NCI-H82 treated with DMSO at 0.1 percent for 48 hours (cell line): ENCODE data around the gene PLPPR5.
"Not testable (repeated sequence)": the region's sequence is repeated elsewhere in the genome, so short reads cannot be mapped to it uniquely, and the experiment has no call there.

Source experiments
- DNase-seq: peaks from one replicate; lab custom pipeline; 2025; ENCODE audit not compliant: unreplicated experiment; lab: John Stamatoyannopoulos, UW

PLPPR5 gene

DNA sequence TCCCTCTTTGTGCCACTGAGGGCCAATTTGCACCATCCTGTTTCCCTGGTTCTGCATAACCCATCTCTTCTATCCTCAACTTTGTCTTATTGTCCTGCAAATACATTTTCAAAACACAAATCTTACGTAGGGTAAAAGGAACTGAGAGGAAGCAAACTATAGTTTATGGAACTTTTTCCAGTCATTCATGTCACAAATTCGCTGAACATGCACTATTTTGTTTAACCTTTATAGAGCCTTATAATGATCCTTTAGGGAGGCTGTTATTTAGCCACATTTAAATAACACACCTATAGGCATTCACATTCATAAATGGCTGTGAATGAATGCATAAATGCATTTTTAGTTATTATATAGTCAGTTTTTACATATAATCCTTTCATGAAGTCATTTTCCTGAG is 85.0 kb downstream of the PLPPR5 start:
- no peak for DNase-seq

- no peak for DNase-seq
Measured at GRCh38 chr1:98919211-98919610, 85.5 kb downstream of the PLPPR5 start.

GRCh38 chr1:98914547-98914946 is 90.1 kb downstream of the PLPPR5 start:
- no peak for DNase-seq

DNA sequence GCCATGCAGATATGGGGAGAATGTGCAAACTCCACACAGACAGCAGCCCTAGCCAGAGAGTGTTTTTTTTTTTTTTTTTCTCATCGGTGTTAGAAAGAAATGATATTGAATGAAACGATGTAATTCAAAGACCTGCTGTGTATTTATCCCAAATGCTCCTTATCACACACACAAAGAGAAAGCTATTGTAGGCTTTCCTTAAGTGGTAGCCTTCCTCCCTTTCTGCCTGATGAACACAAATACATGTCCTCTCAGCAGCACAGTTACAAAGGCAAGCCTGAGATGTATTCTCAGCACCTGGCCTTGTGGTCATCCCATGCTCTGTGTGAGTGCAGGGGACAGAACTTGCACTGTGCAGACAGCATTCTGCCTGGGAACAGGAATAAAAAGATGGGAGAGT is 93.8 kb downstream of the PLPPR5 start:
- DNase-seq: no peak

- DNase-seq: no peak
Measured at GRCh38 chr1:98908980-98909379, 95.7 kb downstream of the PLPPR5 start.

DNA sequence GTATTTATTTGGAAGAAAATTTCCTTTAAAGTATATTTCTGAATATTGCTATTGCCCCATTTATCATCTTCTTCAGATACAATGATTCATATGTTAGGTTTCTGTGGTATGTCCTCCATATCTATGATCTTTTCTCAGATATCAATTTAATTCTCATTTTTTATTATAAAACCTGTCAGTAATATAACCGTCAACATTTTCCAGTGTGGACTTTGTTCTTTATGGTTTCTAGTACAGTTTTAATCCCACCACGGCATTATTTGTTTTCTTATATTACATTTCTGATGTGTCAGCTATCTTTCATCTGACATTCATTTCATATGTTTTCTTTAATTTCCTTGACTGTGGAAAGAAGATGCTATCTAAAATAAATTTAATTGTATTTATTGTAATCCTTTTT is 97.9 kb downstream of the PLPPR5 start:
- DNase-seq: no peak

- no peak for DNase-seq
Measured at GRCh38 chr1:98906361-98906760, 98.3 kb downstream of the PLPPR5 start.

GRCh38 chr1:98904684-98905083 is 100.0 kb downstream of the PLPPR5 start:
- no peak for DNase-seq

- no peak for DNase-seq
Measured at GRCh38 chr1:98903726-98904125, 100.9 kb downstream of the PLPPR5 start.

DNA sequence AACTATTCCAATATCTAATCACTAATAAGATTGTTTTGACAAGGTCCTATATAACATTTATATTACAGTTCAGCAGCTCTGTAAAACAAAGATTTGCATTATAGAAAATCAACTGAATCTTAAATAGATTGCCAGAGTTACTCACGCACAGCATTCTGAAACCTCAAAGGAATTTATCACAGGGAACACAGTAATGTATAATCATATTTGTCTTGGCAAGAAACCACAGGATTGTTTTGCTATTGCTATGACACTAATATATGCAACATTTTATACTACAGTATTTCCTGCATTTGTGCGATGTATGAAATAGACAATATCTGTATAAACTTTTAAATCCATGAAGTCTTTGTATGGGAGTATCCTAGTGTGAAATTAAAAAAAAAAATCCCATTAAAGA is 101.4 kb downstream of the PLPPR5 start:
- no peak for DNase-seq

DNA sequence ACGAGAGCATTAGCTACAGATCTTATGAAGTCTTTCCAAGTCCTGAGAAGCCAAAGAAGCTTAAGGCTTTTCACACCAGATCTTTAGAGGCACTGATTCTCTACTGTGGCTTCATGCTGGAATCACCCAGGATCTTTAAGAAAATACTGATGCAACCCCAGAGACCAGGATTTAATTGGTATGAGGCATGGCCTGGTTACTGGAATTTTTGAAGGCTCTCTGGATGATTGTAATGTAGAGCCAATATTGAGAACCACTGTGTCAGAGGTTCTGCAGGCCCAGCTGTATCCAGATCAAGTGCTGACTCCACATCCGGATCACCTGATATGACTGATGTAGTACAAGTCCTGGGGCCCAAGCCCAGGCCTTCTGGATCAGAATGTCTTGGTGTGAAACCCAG is 105.7 kb downstream of the PLPPR5 start:
- DNase-seq: no peak

DNA sequence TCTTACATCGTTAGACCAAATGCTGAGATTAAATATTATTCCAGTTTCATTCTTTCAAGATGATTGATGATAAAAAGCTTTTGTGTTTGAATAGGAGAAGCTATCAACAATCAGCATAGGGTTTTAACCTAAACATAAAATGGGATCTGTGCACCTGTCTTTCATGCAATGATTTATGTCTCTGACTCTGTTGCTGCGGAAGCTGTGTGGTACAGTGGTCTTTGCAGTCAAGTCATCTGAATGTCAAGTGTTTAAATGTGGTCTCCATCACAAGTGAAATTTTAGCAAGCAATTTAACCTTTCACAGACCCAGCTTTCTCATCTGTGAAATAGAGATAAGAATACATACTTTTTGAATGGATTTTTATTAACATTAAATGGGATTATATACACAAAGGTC is 107.2 kb downstream of the PLPPR5 start:
- DNase-seq: no peak

- no peak for DNase-seq
Measured at GRCh38 chr1:98896711-98897445, 107.8 kb downstream of the PLPPR5 start.

GRCh38 chr1:98893371-98893770 is 111.3 kb downstream of the PLPPR5 start:
- no peak for DNase-seq

GRCh38 chr1:98888869-98889268 is 115.8 kb downstream of the PLPPR5 start:
- DNase-seq: no peak

DNA sequence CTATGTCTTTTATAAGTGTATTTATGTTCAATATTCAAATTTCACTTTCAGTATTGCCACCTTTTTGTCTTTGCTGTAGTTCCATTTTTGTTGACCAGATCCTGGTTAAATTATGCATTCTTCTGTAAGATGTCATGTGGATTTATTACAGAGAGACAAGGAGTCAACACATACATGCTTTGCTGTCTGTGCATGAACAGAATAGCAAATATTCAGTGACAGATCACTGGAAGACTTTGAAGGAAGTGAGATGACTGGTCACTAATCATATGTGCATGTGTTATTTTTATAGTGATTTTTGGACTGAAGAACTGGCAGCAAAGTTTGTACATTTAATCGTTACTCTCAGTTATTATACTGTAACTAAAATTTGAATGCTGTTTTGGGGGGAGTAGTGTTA is 117.2 kb downstream of the PLPPR5 start:
- DNase-seq: no peak

- DNase-seq: no peak
Measured at GRCh38 chr1:98884864-98885263, 119.8 kb downstream of the PLPPR5 start.

- no peak for DNase-seq
Measured at GRCh38 chr1:98881901-98882300, 122.8 kb downstream of the PLPPR5 start.

DNA sequence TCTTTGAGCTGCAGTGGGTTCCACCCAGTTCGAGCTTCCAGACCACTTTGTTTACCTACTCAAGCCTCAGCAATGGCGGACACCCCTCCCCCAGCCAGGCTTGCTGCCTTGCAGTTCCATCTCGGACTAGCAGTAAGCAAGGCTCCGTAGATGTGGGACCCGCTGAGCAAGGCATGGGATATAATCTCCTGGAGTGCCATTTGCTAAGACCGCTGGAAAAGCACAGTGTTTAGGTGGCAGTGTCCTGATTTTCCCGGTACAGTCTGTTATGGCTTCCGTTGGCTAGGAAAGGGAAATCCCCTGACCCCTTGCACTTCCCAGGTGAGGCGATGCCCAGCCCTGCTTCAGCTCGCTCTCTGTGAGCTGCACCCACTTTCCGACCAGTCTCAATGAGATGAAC is 123.4 kb downstream of the PLPPR5 start:
- not testable (repeated sequence) for DNase-seq

DNA sequence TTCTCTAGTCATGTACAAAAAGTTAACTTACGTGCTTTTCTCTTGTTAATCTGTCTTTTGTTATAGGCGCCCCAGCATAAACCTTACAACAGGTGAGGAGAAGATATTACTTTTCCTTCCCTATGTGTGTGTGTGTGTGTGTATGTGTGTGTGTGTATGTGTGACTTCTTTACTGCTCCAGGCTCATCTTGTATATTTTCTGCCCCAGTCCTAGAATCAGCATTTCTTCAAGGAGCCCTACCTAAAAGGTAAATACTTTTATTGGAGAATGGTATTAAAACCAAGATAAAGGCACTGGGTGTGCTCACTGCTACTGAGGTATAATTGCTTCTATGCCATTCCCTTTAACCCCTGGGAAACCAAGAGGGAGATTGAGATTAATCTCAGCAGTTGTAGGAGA is 129.8 kb downstream of the PLPPR5 start:
- no peak for DNase-seq

DNA sequence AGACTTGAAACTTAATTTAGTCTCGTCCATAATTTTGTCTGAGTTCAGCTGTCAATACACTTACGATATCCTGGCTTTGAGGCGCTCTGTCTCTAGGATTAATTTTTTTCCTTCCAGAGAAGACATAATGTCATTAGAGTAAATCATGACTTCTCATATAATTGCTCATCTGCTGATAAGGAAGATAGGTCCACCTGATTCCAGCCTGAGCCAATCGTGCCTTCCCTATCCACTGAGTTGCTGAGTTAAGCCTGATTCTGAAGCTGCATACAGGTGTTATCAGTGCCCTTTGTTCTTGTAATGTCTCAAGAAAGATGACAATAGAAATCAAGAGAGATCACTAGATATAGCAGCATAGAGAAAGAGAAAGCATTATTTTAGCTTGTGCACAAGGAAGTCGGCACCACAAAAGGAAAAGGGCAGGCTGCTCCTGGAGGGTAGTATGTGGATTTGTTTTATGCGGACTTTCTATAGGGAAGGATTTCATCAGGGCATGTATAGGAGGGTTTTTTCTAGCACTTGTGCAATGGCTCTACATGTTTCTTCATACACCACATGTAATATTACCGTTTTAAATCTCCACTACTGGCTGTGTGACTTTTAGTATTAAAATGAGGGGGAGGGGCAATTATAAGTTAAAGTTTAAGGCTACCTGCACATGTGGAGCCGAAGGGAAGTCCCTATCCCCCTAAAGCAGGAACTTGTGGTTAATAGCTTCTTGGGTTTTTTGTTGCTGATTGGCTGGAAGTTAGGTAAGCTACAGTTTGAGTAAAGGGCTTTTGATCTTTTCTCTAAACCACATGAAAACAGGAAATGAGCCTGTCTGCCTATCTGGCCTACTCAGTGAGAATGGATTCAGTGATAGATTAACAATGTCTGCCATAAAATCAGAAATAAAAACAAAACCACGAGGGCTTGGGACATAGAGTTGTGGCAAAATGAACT is 133.4 kb downstream of the PLPPR5 start:
- DNase-seq: no peak

DNA sequence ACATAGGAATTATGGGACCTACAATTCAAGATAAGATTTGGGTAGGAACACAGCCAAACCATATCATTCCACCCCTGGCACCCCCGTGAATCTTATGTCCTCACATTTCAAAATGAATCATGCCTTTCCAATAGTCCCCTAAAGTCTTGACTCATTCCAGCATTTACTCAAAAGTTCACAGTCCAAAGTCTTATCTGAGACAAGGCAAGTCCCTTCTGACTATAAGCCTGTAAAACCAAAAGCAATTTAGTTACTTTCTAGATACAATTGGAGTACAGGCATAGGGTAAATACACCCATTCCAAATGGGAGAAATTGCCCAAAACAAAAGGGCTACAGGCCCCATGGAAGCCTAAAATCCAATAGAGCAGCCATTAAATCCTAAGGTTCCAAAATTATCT is 138.9 kb downstream of the PLPPR5 start:
- DNase-seq: no peak
